Measurements from ENCODE around the gene DCAF5. TPM values are rescaled to one million over a fixed set of nuclear protein-coding genes. Genes with fewer than 3 reads are reported as not detected.

The DCAF5 gene
- total and polyA plus RNA-seq, 2 of the 13 experiments (the other 11 are each of a cell fraction or from before 2014, with no cell fraction given): 13.4 to 31.6 TPM

- no peak for TF ChIP-seq ZSCAN30 (CRISPR knock-in tag; IDR thresholded peaks at IDR 0.05)
- no peak for TF ChIP-seq ZNF224 (CRISPR knock-in tag; IDR thresholded peaks at IDR 0.05)
- TF ChIP-seq HOXA5 (CRISPR knock-in tag; IDR thresholded peaks at IDR 0.05): no peak
- TF ChIP-seq ZNF570 (CRISPR knock-in tag; IDR thresholded peaks at IDR 0.05; ENCODE audit: borderline replicate concordance): no peak
- no peak for TF ChIP-seq JUN (CRISPR knock-in tag; IDR thresholded peaks at IDR 0.05)
- TF ChIP-seq ZNF800 (CRISPR knock-in tag; IDR thresholded peaks at IDR 0.05): no peak
Measured at GRCh38 chr14:69175130-69175529, 22.2 kb upstream of the DCAF5 start (continued).

GRCh38 chr14:69171569-69171968, 18.6 kb upstream of the DCAF5 start:
- POLR2A ChIA-PET: no interaction called here
- Histone ChIP-seq H3K9me3 (ENCODE audit: low read length) (no peaks in the 10 kb centered on the region), H2AFZ (ENCODE audit: low read length) (no peak overlapping the region), H3K9ac (ENCODE audit: insufficient read depth, low read depth, low read length) (no peak overlapping the region), H3K4me2 (ENCODE audit: low read depth, low read length) (no peak overlapping the region), H3K4me3 (replicated peaks in 1 of 3; ENCODE audit: insufficient read depth in 1 of 3, low read depth in 2 of 3, low read length in 3 of 3) (no peak overlapping the region), H3K27ac (ENCODE audit: extremely low read length, insufficient read depth, low read length) (no peak overlapping the region), H4K20me1 (ENCODE audit: insufficient read depth, low read length) (no peaks in the 10 kb centered on the region), H3K79me2 (ENCODE audit: insufficient read depth, low read length) (no peaks in the 10 kb centered on the region), H3K36me3 (replicated peaks in 1 of 2; ENCODE audit: control insufficient read depth in 1 of 2, insufficient read depth in 2 of 2, low read length in 2 of 2) (no peaks in the 10 kb centered on the region), H3K27me3 (ENCODE audit: control insufficient read depth in 1 of 2, insufficient read depth in 2 of 2, low read length in 2 of 2) (no peaks in the 10 kb centered on the region; a peak in 1 of 5 replicates), H3K4me1 (ENCODE audit: insufficient read depth, low read length) (no peaks in the 10 kb centered on the region)
- TF ChIP-seq, protein P1, sequence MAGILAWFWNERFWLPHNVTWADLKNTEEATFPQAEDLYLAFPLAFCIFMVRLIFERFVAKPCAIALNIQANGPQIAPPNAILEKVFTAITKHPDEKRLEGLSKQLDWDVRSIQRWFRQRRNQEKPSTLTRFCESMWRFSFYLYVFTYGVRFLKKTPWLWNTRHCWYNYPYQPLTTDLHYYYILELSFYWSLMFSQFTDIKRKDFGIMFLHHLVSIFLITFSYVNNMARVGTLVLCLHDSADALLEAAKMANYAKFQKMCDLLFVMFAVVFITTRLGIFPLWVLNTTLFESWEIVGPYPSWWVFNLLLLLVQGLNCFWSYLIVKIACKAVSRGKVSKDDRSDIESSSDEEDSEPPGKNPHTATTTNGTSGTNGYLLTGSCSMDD (CRISPR knock-in tag; IDR thresholded peaks at IDR 0.05): no peak
- TF ChIP-seq, protein P2, sequence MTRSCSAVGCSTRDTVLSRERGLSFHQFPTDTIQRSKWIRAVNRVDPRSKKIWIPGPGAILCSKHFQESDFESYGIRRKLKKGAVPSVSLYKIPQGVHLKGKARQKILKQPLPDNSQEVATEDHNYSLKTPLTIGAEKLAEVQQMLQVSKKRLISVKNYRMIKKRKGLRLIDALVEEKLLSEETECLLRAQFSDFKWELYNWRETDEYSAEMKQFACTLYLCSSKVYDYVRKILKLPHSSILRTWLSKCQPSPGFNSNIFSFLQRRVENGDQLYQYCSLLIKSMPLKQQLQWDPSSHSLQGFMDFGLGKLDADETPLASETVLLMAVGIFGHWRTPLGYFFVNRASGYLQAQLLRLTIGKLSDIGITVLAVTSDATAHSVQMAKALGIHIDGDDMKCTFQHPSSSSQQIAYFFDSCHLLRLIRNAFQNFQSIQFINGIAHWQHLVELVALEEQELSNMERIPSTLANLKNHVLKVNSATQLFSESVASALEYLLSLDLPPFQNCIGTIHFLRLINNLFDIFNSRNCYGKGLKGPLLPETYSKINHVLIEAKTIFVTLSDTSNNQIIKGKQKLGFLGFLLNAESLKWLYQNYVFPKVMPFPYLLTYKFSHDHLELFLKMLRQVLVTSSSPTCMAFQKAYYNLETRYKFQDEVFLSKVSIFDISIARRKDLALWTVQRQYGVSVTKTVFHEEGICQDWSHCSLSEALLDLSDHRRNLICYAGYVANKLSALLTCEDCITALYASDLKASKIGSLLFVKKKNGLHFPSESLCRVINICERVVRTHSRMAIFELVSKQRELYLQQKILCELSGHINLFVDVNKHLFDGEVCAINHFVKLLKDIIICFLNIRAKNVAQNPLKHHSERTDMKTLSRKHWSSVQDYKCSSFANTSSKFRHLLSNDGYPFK (CRISPR knock-in tag; IDR thresholded peaks at IDR 0.05; ENCODE audit: borderline replicate concordance): no peak
- peak; percentile 62; the same call in 1 of the 2 replicates for TF ChIP-seq RFX1 (IDR thresholded peaks at IDR 0.05)
- TF ChIP-seq ZNF670 (CRISPR knock-in tag; IDR thresholded peaks at IDR 0.05; ENCODE audit: borderline replicate concordance): no peak
- intact Hi-C loops (cut with micrococcal nuclease; ENCODE audit: unreplicated experiment): no loop called here
- CTCF ChIA-PET (ENCODE audit: low intra/inter-chr PET ratio, low total read pairs): no interaction called here
- ATAC-seq: no peak
- 17% methylated on average over 1 of the region's 2 CpGs for WGBS (ENCODE audit: low lambda C conversion rate)
- in situ Hi-C loops (cut with HindIII; ENCODE audit: extremely low pct_ligation_motif_present, low pct_unique_long_range_greater_than_20kb): no loop called here
- no peak for DNase-seq (ENCODE audit: low spot score)
- no TSS peak for BruUV-seq (replicated peaks)
- FAIRE-seq: no peak

Data from HepG2 (cell line).